HG02870 (cell line): ENCODE measurements around the gene LPXN.
"Not testable (repeated sequence)": the region's sequence is repeated elsewhere in the genome, so short reads cannot be mapped to it uniquely, and the experiment has no call there.

Experiments used
- ATAC-seq: cut with Tn5 transposase; IDR thresholded peaks from one replicate; pipeline ENCODE4 v1.9.1; 2021; ENCODE audit warnings: mild to moderate bottlenecking, moderate library complexity; ENCODE audit not compliant: unreplicated experiment

Gene LPXN

DNA sequence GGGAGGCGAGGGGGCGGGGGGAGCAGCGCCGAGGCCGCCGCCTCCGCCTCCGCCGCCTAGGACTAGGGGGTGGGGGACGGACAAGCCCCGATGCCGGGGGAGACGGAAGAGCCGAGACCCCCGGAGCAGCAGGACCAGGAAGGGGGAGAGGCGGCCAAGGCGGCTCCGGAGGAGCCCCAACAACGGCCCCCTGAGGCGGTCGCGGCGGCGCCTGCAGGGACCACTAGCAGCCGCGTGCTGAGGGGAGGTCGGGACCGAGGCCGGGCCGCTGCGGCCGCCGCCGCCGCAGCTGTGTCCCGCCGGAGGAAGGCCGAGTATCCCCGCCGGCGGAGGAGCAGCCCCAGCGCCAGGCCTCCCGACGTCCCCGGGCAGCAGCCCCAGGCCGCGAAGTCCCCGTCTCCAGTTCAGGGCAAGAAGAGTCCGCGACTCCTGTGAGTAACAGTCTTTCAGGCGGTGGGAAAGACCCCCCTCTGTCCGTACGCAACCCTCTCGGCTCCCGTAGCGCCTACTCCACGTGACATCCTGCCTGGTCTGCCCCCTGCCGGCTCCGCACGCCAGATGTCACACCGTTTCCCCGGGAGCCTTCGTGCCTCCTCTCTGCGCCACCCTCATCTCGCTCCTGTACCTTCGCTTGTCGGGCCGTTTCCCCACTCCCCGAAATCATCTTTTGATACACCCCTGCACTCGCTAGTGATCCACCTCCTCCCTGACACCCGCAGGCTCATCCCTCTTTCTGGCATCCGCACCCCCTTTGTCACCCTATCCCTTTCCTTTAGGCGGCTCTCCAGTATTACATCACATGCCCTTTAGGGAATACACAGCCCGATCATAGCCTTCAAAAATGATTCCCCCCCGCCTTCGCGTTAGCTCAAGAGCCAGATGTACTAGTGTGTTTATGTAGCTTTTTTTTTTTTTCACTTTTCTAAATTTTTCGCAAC lies 3.8 kb upstream of the LPXN start:
- peak; percentile 32 for ATAC-seq

- peak; percentile 25 for ATAC-seq
Observed at GRCh38 chr11:58578635-58579191, 3.1 kb upstream of the LPXN start, which contains the start of gene ZFP91. TSS of gene ZFP91 (plus strand) at chr11:58579063. CDS start at chr11:58579282, 219 bp downstream.

DNA sequence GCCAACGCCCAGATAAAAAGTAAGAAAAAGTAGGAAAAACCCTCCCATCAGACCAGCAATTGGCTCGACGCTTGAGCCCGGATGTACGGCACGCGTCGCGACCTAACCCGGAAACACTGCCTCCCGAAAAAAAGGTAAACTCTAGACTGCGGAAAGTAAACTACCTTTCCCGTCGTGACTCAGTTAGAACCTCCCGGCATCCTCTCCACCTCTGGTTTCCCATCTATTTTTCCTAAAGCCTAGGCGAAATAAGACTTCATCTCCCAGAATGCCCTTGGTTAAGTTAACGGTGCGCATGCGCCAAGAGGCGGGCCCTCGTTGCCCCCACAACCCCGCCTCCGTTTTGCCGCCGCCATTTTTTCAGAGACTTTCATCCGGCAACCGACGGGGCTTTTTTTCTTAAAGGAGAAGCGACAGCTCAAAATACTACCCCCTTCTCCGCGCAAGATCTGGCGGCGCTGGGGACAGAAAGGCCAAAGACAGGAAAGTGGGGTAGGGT lies 2.5 kb upstream of the LPXN start:
- ATAC-seq, result no peak

GRCh38 chr11:58577555-58578135 lies 2.0 kb upstream of the LPXN start:
- ATAC-seq, result peak; percentile 43

- no peak for ATAC-seq
Observed at GRCh38 chr11:58576887-58577471, 1.3 kb upstream of the LPXN start.

GRCh38 chr11:58574881-58575280 lies 775 bp downstream of the LPXN start:
- ATAC-seq, result no peak

- ATAC-seq, result peak; percentile 14
Observed at GRCh38 chr11:58573451-58574104, 2.1 kb downstream of the LPXN start.

- not testable (repeated sequence) for ATAC-seq
Observed at GRCh38 chr11:58572906-58573305, 2.8 kb downstream of the LPXN start.

DNA sequence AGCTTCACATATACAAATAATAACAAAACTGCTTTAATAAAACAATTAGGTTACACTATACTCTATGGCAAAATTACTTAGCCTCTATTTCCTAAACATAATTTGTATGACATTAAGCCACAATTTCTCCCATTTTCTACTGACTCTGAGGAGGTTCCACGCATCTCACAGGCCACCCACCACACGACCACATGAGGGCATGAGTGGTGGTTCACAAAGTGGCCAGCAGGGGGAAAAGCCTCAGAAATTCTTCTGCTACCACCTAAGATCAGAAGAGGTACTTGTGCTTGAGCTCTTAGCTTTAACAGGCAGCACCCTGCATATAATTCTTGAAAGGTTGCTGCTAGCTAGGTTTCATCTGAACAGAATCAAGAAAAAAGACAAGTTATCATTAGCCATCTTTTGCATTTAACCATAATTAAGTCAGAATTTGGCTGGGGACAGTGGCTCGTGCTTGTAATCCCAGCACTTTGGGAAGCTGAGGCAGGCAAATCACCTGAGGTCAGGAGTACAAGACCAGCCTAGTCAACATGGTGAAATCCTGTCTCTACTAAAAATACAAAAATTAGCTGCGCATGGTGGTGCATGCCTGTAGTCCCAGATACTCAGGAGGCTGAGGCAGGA lies 7.7 kb downstream of the LPXN start:
- ATAC-seq, result peak; percentile 91

DNA sequence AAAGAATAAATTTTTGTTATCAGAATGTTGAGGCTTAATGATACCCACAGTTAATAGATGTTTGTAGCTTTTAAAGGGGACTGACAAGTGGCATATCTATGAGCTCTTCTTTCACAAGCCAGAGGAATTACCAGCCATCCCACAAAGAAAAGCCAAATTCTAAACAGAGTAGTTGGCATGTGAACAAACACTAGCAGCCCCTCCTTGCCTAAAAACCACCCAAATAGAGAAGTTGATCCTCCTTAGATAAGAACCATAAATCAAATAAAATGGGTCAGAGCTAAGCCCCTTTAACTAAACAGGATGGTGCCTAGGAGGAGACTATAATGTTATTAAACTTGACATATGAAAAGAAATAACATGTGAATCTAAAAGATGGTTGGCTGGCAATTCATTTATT lies 11.4 kb downstream of the LPXN start:
- ATAC-seq, result no peak

- peak; percentile 76 for ATAC-seq
Observed at GRCh38 chr11:58562375-58562800, 13.3 kb downstream of the LPXN start.

DNA sequence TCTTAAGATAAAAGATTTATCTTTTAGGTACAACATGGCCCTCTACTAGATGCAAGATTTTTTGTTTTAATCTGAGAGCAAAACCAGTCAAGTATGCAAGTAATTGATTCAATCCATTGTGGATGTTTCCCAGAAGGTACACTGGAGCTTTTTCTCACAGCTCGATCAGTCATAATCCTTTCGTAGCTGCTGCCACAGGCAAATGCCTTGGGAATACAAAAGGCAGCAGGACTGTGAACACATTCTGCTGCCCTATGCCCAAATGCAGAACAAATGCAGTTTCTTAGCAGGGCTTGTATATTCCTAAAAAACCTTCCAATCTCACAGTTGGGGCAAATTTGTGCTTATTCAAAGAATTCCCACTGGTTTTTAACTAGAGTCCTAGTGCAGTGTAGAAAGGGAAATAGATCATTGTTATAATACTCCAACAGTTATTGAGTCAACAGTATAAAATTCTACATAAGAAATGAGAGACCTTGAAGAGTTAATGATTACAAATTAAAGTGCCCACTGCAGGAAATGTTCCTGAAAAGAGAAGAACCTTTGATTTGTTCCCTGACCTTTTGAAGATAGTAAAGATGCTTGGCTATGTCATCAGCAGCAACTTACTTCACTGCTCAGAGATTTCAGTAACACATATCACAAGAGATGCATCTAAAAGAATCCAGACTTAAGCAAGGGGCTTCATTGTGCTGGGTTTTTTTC lies 14.1 kb downstream of the LPXN start:
- no peak for ATAC-seq

DNA sequence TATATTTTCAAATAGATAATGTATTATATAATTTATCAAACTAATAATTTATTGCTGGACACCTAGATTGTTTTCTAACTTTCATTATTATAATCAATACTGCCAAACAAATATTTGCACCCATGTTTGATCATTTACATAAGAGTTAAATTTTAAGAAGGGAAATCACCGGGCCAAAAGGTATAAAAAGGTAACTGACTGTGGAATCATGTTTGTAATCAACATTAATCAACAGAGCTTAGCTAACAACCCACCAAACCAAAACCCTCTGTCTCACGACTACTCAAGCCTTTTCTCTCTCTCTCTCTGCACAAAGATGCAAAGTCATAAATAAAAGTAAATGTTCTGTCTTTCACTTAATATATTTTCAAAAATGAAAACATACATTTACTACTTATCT lies 14.8 kb downstream of the LPXN start:
- ATAC-seq, result no peak

GRCh38 chr11:58549644-58550043 lies 26.0 kb downstream of the LPXN start:
- no peak for ATAC-seq

GRCh38 chr11:58546841-58547240 lies 28.8 kb downstream of the LPXN start:
- ATAC-seq, result no peak

DNA sequence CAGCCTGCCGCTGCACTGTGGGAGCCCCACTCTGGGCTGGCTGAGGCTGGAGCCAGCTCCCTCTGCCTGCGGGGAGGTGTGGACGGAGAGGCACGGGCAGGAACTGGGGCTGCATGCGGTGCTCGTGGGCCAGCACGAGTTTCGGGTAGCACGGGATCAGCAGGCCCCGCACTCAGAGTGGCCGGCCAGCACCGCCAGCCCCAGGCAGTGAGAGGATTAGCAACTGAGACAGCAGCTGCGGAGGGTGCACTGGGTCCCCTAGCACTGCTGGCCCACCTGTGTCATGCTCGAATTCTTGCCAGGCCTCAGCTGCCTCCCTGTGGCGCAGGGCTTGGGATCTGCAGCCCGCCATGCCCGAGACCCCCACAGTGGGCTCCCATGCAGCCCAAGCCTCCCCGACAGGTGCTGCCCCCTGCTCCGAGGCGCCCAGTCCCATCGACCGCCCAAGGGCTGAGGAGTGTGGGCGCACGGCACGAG lies 43.8 kb downstream of the LPXN start:
- ATAC-seq, result no peak

DNA sequence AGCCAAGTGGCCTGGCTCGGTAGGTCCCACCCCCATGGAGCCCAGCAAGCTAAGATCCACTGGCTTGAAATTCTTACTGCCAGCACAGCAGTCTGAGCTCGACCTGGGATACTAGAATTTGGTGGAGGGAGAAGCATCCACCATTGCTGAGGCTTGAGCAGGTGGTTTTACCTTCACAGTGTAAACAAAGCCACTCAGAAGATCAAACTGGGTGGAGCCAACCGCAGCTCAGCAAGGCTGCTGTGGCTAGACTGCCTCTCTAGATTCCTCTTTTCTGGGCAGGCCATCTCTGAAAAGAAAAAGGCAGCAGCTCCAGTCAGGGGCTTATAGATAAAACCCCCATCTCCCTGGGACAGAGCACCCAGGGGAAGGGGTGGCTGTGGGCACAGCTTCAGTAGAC lies 45.4 kb downstream of the LPXN start:
- no peak for ATAC-seq

DNA sequence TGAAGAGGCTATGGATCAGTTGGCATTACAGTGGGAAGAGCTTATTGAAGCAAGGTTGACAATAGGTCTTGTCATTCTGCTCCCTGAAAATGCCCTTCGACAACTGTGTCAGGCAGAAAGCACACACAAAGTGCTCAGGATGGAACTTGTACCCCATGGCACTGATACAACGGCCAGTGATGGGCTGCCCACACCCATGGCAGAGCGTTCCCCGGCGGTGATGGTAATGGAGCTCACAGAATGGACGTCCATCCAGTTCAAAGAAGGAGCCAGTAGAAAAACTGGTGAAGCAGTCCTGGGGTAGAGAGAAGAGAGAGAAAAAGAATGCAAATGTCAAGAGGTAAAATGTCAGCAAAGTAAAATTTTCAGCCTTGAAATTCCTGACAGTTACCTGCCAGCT lies 48.2 kb downstream of the LPXN start:
- ATAC-seq, result no peak

- no peak for ATAC-seq
Observed at GRCh38 chr11:58526721-58527120, 48.9 kb downstream of the LPXN start.
